OCI-LY3 (cell line): ENCODE measurements around the gene ZNF672.
"Not testable (repeated sequence)": the region's sequence is repeated elsewhere in the genome, so short reads cannot be mapped to it uniquely, and the experiment has no call there.

Experiments used
- H2AFZ ChIP-seq: fragments of 200-600, 300-600 bp; shearing (Covaris generic); 2 replicates; pipeline ENCODE4 v1.6.0; 2014; ENCODE audit warnings: antibody characterized with exemption, low read depth, low read length
- H3K27ac ChIP-seq: fragments of 200-600, 300-600 bp; sonication (generic); 2 replicates; pipeline ENCODE4 v1.5.1; 2014; ENCODE audit warnings: mild to moderate bottlenecking, low read length, moderate library complexity, mixed read lengths
- H3K27me3 ChIP-seq: fragments of 200-600, 300-600 bp; sonication (generic); 2 replicates; pipeline ENCODE4 v1.6.1; 2014; ENCODE audit warnings: low read depth, low read length, mixed read lengths
- H3K36me3 ChIP-seq: fragments of 200-600, 300-600 bp; sonication (generic); replicated peaks from 2 replicates; pipeline ENCODE3; 2014; ENCODE audit warnings: low read depth, low read length, mixed read lengths
- H3K4me1 ChIP-seq: fragments of 300-600, 200-600 bp; sonication (generic); 2 replicates; pipeline ENCODE4 v1.6.1; 2014; ENCODE audit warnings: low read length, mixed read lengths
- H3K4me2 ChIP-seq: fragments of 200-600, 300-600 bp; sonication (generic); 2 replicates; pipeline ENCODE4 v1.6.1; 2014; ENCODE audit warnings: low read length, mixed read lengths
- H3K4me3 ChIP-seq: fragments of 300-600, 200-600 bp; sonication (generic); 2 replicates; pipeline ENCODE4 v1.5.1; 2014; ENCODE audit warnings: antibody characterized with exemption, mild to moderate bottlenecking, low read length, moderate library complexity
- H3K79me2 ChIP-seq: fragments of 300-600, 200-600 bp; shearing (Covaris generic); 2 replicates; pipeline ENCODE4 v1.6.1; 2014; ENCODE audit warnings: mild to moderate bottlenecking, low read length, mixed read lengths
- H3K9ac ChIP-seq: fragments of 300-600, 200-600 bp; shearing (Covaris generic); 2 replicates; pipeline ENCODE4 v1.6.0; 2014; ENCODE audit warnings: mild to moderate bottlenecking, low read length, moderate library complexity
- H3K9me3 ChIP-seq: fragments of 200-600, 300-600 bp; shearing (Covaris generic); 2 replicates; pipeline ENCODE4 v1.6.1; 2014; ENCODE audit warnings: low read length, mixed read lengths; ENCODE audit not compliant: insufficient read depth
- H4K20me1 ChIP-seq: fragments of 200-600, 300-600 bp; sonication (generic); 2 replicates; pipeline ENCODE4 v1.6.1; 2016; ENCODE audit warnings: low read length, mixed read lengths; ENCODE audit not compliant: insufficient read depth
- EZH2phosphoT487 ChIP-seq: fragments of 200-600 bp; shearing (Covaris generic); IDR thresholded peaks from 2 replicates; pipeline ENCODE4 v1.6.1; 2018; ENCODE audit warnings: antibody characterized with exemption, mixed run types, low read depth
- TF ChIP-seq, protein P1 (sequence below): fragments of 200-600, 300-600 bp; sonication (generic); IDR thresholded peaks from 2 replicates; pipeline ENCODE4 v1.5.1; 2014; ENCODE audit warnings: antibody characterized with exemption, low read length, low read depth

Gene ZNF672

DNA sequence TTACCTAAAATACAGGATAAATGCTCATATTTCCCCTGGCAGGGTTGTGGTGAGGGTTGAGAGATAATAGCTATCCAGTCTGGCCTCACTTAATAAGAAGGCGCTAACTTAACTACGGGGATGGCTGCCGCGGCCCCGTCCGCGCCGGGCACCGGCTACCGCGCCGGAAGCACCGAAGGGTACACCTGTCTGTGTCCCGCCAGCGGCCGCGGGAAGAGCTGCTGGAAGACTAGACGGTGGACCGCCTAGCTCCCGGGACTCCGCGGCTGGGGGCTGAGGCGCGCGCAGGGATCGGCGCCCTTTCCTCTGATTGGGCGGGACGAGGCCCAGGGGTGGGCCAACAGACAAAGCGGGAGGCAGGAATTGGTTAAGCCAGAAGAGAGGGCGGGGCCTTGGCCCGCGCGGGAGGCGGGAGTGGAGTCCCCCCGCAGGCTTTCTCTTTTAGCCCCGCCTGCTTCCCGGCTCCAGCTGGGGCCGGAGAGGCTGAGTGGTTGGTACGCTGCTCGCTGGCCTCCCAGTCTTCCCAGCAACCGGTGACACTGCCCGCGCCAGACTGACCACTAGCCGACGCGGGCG lies at the start of gene ZNF672:
Gene ZNF672 (plus strand): TSS at position 444 of the 576 bp plus-strand sequence. CDS start 9,051 bp downstream, outside the sequence.
- Histone ChIP-seq H3K27me3 (no peaks in the 10 kb centered on the region), H3K4me1 (peaks cover 23% of the 10 kb centered on the region), H4K20me1 (peaks cover 26% of the 10 kb centered on the region), H3K9me3 (no peaks in the 10 kb centered on the region), H3K36me3 (peaks cover 11% of the 10 kb centered on the region), H3K9ac (peak within 1 kb of the TSS; percentile 90), H3K79me2 (peaks cover 43% of the 10 kb centered on the region), H3K4me3 (peak within 1 kb of the TSS; percentile 93), H2AFZ (peak within 1 kb of the TSS; percentile 71), H3K27ac (peak within 1 kb of the TSS; percentile 76), H3K4me2 (peak within 1 kb of the TSS; percentile 98)
- TF ChIP-seq, protein P1, sequence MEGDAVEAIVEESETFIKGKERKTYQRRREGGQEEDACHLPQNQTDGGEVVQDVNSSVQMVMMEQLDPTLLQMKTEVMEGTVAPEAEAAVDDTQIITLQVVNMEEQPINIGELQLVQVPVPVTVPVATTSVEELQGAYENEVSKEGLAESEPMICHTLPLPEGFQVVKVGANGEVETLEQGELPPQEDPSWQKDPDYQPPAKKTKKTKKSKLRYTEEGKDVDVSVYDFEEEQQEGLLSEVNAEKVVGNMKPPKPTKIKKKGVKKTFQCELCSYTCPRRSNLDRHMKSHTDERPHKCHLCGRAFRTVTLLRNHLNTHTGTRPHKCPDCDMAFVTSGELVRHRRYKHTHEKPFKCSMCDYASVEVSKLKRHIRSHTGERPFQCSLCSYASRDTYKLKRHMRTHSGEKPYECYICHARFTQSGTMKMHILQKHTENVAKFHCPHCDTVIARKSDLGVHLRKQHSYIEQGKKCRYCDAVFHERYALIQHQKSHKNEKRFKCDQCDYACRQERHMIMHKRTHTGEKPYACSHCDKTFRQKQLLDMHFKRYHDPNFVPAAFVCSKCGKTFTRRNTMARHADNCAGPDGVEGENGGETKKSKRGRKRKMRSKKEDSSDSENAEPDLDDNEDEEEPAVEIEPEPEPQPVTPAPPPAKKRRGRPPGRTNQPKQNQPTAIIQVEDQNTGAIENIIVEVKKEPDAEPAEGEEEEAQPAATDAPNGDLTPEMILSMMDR, result no peak
- no peak for TF ChIP-seq EZH2phosphoT487

DNA sequence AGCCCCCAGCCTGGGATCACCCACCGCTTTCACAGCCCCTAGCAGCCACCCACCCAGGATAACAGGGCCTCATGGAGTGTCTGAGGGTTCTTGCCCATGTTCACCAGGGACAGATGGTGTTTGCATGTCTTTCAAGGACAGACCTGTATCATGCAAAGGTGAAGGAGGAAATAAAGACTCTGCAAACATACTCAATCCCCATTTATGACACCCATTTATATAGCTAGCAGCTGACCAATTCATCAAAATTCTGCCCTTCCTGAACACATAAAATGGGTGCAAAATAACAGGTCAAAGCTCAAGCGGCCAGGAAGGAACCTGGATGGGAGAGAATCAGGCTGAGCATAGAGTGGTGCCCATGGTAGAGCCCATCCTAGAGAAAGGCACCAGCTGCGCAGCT lies 49.7 kb upstream of the ZNF672 start:
- Histone ChIP-seq H3K9ac (no peak overlapping the region), H3K4me2 (no peak overlapping the region), H4K20me1 (0 out of 2 replicates have a peak, but pooled peaks cover 5% of the 10 kb centered on the region), H3K27ac (no peak overlapping the region), H3K4me3 (no peak overlapping the region), H2AFZ (no peak overlapping the region), H3K36me3 (no peaks in the 10 kb centered on the region), H3K79me2 (no peaks in the 10 kb centered on the region), H3K4me1 (peaks cover 13% of the 10 kb centered on the region), H3K27me3 (peaks cover 91% of the 10 kb centered on the region), H3K9me3 (no peaks in the 10 kb centered on the region)
- TF ChIP-seq, protein P1, result no peak
- TF ChIP-seq EZH2phosphoT487, result no peak

DNA sequence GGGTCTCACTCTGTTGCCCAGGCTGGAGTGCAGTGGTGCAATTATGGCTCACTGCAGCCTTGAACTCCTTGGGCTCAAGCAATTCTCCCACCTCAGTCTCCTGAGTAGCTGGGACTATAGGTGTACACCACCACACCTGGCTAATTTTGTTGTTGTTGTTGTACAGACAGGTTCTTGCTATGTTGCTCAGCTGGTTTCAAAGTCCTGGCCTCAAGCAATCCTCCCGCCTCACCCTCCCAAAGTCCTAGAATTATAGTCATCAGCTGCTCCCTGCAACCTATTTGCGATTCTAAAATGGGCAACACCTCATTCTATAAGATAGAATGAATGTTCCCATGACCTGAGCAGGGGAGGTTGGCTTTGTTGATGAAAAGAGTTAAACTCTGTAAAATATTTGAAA lies 48.7 kb upstream of the ZNF672 start:
- Histone ChIP-seq H3K4me1 (peaks cover 23% of the 10 kb centered on the region), H3K27me3 (peaks cover 87% of the 10 kb centered on the region)
- H3K36me3 ChIP-seq, H2AFZ ChIP-seq, H3K79me2 ChIP-seq, H4K20me1 ChIP-seq, H3K4me3 ChIP-seq, H3K4me2 ChIP-seq, H3K27ac ChIP-seq, H3K9ac ChIP-seq, H3K9me3 ChIP-seq: not testable (repeated sequence)

DNA sequence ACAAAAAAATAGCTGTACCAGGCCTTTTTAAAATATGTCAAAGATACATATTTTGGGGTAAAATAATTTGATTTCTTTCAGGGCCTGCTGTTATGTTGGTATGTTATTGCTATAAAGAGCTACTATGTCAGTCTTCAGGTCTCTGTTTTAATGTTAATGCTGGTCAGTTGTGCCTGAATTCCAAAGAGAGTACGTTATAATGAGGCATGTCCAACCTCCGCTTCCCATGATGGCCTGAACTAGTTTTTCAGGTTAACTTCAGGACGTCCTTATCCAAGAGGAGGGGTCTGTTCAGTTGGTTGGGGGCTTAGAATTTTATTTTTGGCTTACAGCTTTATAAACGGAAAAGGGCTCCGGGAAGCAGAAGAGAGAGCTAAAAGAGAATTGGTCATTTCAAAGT lies 47.6 kb upstream of the ZNF672 start:
- Histone ChIP-seq H3K4me1 (peaks cover 23% of the 10 kb centered on the region), H3K79me2 (no peaks in the 10 kb centered on the region), H3K27me3 (peaks cover 92% of the 10 kb centered on the region), H3K4me3 (no peak overlapping the region), H2AFZ (no peak overlapping the region), H3K4me2 (no peak overlapping the region), H3K36me3 (no peaks in the 10 kb centered on the region), H4K20me1 (0 out of 2 replicates have a peak, but pooled peaks cover 5% of the 10 kb centered on the region), H3K9me3 (peaks cover 6% of the 10 kb centered on the region; the same call in 1 of the 2 replicates), H3K27ac (no peak overlapping the region), H3K9ac (no peak overlapping the region)
- TF ChIP-seq EZH2phosphoT487, result no peak
- TF ChIP-seq, protein P1, result no peak
